Measurements from ENCODE around the gene GPR119. TPM values are rescaled to one million over a fixed set of nuclear protein-coding genes. Genes with fewer than 3 reads are reported as not detected.

Gene GPR119
- total and polyA plus RNA-seq, 2 of the 8 experiments (the other 6 are each of a cell fraction or from before 2014, with no cell fraction given): 0.11 TPM; not detected in 1

DNA sequence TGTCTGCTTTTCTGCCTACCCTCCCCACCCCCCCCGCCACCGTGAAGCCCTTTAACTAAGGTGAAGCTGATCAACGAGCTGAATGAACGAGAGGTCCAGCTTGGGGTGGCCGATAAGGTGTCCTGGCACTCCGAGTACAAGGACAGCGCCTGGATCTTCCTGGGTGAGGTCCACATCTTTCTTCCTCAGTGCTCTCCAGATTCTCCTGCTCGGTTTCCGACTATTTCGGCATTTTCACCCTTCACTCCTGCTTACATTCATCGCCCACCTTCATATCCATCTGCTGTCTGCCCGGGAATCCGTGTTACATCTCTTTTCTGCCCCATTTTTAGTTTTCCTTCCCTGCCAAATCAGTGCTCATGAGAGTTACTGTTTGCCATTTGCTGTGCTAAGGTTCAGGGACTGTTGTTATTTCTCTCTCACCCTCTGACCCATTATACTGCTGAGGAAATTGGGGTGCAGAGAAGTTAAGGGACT, 16.8 kb upstream of the GPR119 start:
- TF ChIP-seq POLR2AphosphoS5 (IDR thresholded peaks at IDR 0.05; ENCODE audit: low read depth, low read length) (no peak), SIN3A (conservative IDR thresholded peaks at IDR 0.05 in 1 of 2, IDR thresholded peaks at IDR 0.05 in 1 of 2; ENCODE audit: low read depth in 1 of 2, low read length in 2 of 2) (no peak), BACH1 (IDR thresholded peaks at IDR 0.05; ENCODE audit: low read length) (no peak)
- FAIRE-seq: no peak
- ChIA-PET CTCF (ENCODE audit: partially characterized antibody) (interaction anchor here (0.6 to 1.3 kb wide), 2 partner anchors 9 to 497 kb away, joined by 3 read pairs; no protein-coding TSS in a partner anchor), POLR2A (ENCODE audit: partially characterized antibody) (no interaction called here)
- no peak overlapping the region for H3K18ac ChIP-seq (ENCODE audit: extremely low read depth, low read length)
- no peak overlapping the region for H2BK15ac ChIP-seq (ENCODE audit: low read length)
- H4K8ac ChIP-seq (ENCODE audit: extremely low read depth, insufficient read depth, low read length): no peak overlapping the region
- peak overlapping the region; percentile 45 to 79 (median 69) for H3K9ac ChIP-seq (replicated peaks in 1 of 4; ENCODE audit: extremely low read depth in 1 of 4, low read depth in 3 of 4, low read length in 3 of 4)
- peak overlapping the region; percentile 51 to 93 (median 76) for H3K4me3 ChIP-seq (ENCODE audit: extremely low read depth in 1 of 4, insufficient read depth in 2 of 4, low read depth in 3 of 4, low read length in 4 of 4)
- no peak overlapping the region for H2BK20ac ChIP-seq (ENCODE audit: low read length)
- H3K27me3 ChIP-seq (replicated peaks in 1 of 4; ENCODE audit: control insufficient read depth in 3 of 4, extremely low read depth in 1 of 4, insufficient read depth in 3 of 4, low read length in 3 of 4): no peaks in the 10 kb centered on the region; a peak in 1 of 7 replicates
- H2AFZ ChIP-seq (ENCODE audit: low read length): no peak overlapping the region
- H2BK12ac ChIP-seq (ENCODE audit: low read depth, low read length): no peak overlapping the region
- no peak overlapping the region for H3K14ac ChIP-seq (ENCODE audit: insufficient read length)
- peaks cover 3% of the 10 kb centered on the region; the same call in 1 of the 2 replicates for H3K23me2 ChIP-seq (ENCODE audit: low read depth, low read length)
- H4K5ac ChIP-seq (ENCODE audit: insufficient read length, low read depth, low read length): no peak overlapping the region
- H4K91ac ChIP-seq (replicated peaks; ENCODE audit: insufficient read length, low read length): no peak overlapping the region
- peaks cover 0 to 10% (median 4%) of the 10 kb centered on the region in 4 experiments; a peak in 4 of 8 replicates for H3K36me3 ChIP-seq (ENCODE audit: control insufficient read depth in 2 of 4, insufficient read depth in 4 of 4, low read length in 3 of 4)
- no peak overlapping the region for H3K27ac ChIP-seq (ENCODE audit: low read depth, low read length)
- no peak overlapping the region for H2AK5ac ChIP-seq (ENCODE audit: low read depth, low read length)
- 0% methylated on average over 8 of the region's 13 CpGs; no CpG with 5 or more reads in 1 of the 2 experiments for WGBS, 2 experiments (ENCODE audit: extremely low coverage in 1 of 2, insufficient coverage in 1 of 2, insufficient read length in 1 of 2, insufficient replicate concordance in 2 of 2, low coverage in 1 of 2, low lambda C conversion rate in 2 of 2, missing lambda C conversion rate in 1 of 2)
- H3K4me2 ChIP-seq (ENCODE audit: insufficient read depth in 1 of 2, low read depth in 2 of 2, low read length in 2 of 2): peak overlapping the region; percentile 71 to 74
- no peaks in the 10 kb centered on the region for H3K9me3 ChIP-seq (ENCODE audit: insufficient read depth in 2 of 2, low read depth in 1 of 2, low read length in 1 of 2)
- H3K23ac ChIP-seq (ENCODE audit: insufficient read length): no peak overlapping the region
- no peak overlapping the region for H2BK120ac ChIP-seq (replicated peaks; ENCODE audit: low read depth, low read length)
- no peak overlapping the region for H3K4ac ChIP-seq (replicated peaks; ENCODE audit: insufficient read length, low read depth, low read length)
- no peak overlapping the region for H3K56ac ChIP-seq (replicated peaks; ENCODE audit: insufficient read length, low read depth, low read length)
- no peak overlapping the region for H2BK5ac ChIP-seq (ENCODE audit: low read depth, low read length)
- no peaks in the 10 kb centered on the region; a peak in 2 of 7 replicates for H3K4me1 ChIP-seq (replicated peaks in 1 of 4; ENCODE audit: control insufficient read depth in 3 of 4, insufficient read depth in 4 of 4, low read length in 3 of 4)
- no peaks in the 10 kb centered on the region for H4K20me1 ChIP-seq (replicated peaks in 1 of 2; ENCODE audit: control insufficient read depth in 1 of 2, insufficient read depth in 2 of 2, low read length in 2 of 2)
- H3K79me2 ChIP-seq (ENCODE audit: control insufficient read depth in 1 of 2, insufficient read depth in 2 of 2, low read length in 2 of 2): peaks cover 0 to 10% of the 10 kb centered on the region in 2 experiments; a peak in 1 of 4 replicates
- no peak for DNase-seq (ENCODE audit: low read depth in 1 of 2, low spot score in 2 of 2)
- no peaks in the 10 kb centered on the region for H3K79me1 ChIP-seq (ENCODE audit: low read depth, low read length)
